GM19438 (cell line): ENCODE results near the gene ALK.

Source experiments
- ATAC-seq: cut with Tn5 transposase; IDR thresholded peaks from one replicate; pipeline ENCODE4 v1.9.1; 2021; ENCODE audit warnings: low read depth; ENCODE audit not compliant: unreplicated experiment

The ALK gene

DNA sequence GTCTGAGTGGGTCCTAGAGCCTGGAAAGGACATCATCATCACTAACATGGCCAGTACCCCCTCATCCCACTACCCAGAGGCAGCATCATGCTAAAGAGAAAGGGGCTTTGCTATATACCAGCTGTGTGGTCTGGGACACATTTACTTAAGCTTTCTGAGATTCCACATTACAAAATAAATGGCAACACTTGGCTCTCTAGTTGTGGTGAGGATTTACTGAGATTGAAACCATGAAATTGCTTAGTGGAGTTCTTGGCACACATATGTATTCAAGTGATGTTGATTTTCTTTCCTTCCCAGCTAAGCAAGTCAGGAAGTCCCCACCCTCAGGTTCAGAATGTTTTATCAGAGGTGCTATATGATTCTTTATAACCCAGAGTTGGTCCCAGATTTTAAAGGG, 444.2 kb downstream of the ALK start:
- no peak for ATAC-seq

DNA sequence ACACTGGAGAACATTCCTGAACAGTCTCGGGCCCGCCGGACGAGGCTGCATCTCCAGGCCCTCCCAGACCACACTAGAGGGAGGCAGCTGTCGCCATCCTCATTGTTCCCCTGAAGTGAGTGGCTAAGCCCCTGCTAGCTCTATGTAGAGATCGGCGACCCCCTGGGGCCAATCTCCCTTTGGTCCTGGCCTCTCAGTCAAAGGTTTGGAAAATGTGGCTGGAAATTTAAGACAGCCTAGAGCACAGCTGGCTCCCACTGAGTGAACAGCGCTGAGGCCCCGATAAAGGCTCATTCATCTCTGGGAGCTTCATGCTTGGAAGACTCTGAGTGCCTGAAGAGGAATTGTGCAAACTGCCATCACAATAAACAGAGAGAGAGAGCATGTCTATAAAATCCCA, 445.9 kb downstream of the ALK start:
- ATAC-seq: no peak

DNA sequence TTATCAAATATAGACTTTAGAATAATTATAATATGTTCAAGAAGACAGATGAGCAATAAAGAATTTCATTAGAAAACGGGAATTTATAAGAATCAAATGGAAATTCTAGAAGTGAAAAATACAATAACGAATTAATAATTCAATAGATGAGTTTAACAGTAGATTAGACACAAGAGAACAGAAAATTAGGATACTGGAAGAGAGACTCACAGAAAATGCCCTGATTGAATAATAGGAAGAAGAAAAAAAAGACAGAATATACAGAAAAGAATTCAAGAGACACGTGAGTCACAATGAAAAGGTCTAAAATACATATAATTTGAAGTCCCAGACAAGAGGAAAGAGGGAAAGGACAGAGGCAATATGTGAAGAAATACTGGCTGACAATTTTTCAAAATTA, 451.4 kb downstream of the ALK start:
- ATAC-seq: no peak

DNA sequence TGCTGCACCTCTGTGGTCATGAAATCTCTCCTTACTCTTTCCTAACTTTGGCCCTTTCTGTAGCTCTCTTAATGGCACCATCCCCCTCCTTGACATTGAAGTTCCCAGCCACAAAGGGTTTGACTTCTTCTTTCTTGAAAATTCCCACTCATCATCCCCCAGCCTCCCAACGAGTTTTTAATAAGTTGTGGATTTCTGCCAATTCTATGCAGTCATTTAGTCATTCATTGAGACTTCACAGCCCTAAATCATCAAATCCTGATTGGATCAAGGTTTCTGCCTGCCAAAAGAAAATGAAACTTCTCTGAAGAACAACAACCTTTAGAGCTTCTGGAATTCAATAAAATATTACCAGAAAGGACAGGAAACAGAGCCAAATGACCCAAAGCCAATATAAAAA, 451.9 kb downstream of the ALK start:
- no peak for ATAC-seq

DNA sequence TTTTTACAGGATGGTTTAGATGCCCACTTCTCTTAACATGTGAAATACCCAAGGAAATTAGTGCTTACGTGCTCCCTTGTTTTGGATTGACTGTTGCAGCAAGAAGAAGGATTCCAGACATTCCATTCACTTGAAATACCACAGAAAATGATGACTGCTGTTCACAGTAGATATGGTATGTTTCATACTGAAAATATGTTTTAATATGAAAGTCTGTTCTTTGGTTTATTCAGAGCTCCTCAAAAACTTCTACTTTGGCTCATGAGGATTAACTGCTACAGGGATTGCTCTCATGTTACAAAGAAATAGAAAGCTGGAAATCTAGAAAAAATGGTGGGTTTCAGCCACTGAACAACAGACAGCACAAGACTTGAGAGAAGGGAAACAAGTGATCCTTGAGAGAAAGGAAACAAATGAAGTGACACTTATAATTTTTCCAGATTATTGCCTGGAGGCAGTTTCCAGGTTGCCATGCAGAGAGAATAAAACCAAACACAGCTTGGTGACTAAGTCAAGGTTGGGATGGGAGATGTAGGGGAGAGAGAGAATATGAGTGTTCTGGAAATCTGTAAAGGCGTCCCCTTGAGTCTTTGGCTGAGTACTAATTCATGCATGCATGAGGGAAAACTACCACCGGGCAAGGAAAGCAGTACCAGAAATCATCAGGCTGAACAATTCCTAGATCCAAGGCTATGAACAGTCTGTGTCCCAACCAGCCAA, 458.0 kb downstream of the ALK start:
- ATAC-seq: no peak

DNA sequence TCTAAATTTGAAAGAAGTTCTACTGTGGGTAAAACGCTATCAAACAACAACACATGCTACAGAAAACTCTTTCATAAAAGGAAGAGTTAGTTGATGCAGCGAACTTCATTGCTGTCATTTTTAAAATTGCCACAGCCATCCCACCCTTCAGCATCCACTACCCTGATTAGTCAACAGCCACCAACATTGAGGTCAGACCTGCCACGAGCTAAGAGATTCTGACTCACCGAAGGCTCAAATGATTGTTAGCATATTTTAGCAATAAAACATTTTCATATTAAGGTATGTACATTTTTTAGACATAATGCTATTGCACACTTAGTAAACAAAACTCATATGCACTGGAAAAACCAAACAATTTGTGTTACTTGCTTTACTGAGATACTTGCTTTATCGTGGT, 459.1 kb downstream of the ALK start:
- no peak for ATAC-seq

DNA sequence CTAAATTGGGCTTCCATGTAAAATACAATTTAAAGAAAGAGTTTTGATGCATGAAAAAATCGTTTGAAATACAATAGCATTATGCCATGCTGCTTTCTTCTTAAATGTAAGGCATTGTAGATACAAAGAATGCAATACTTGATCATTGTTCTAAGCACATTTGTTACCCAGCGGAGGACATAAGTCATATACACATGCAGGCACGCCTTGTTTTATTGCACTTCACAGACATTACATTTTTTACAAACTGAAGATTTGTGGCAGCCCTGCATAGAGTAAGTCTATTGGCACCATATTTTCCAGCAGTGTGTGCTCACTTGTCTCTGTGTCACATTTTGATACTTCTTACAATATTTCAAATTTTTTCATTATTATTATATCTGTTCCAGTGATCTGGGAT, 461.2 kb downstream of the ALK start:
- ATAC-seq: no peak

DNA sequence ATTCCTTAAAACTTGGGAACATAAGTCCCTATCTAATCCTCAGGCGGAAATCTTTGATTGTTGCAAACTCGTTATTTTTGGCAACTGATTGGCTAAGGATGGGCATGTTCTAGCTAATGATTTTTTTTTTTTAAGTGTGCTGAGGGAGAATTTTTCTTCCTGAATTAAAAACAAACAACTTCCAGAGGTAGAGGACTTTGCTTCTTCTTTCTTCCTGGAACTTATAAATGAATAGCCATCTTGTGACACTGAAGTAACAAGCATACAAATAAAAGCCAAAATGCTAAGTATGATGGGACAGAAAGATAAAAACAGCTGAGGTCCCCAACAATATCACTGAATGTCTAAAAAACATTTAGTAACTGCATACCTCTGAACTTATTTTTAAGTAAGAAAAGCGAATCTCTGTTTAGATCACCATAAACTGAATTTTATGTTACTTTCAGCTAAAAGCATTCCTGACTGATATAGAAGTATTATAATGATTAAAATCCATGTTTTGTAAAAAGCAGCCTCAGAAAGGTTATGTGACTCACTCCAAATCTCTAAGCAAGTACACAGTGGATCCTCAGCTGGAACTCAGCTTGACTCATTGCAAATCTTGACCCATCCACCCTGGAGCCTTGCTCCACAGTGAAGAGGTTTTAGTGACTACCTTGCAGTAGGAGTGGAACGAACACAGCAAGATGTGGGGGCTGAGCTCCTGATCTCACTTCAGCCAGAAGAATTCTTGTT, 461.8 kb downstream of the ALK start:
- no peak for ATAC-seq

DNA sequence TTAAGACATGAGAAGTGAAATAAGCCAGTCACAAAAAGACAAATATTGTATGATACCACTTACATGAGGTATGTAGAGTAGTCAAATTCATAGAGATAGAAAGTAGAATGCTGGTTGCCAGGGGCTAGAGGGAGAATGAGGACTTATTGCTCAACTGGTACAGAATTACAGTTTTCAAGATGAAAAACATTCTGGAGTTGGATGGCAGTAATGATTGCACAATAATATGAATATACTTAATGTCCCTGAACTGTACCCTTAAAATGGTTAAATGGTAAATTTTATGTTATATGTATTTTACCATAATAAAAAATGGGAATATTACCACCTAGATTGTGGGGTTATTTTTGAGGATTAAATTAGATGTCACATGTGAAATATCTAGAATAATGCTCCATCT, 465.0 kb downstream of the ALK start:
- no peak for ATAC-seq

DNA sequence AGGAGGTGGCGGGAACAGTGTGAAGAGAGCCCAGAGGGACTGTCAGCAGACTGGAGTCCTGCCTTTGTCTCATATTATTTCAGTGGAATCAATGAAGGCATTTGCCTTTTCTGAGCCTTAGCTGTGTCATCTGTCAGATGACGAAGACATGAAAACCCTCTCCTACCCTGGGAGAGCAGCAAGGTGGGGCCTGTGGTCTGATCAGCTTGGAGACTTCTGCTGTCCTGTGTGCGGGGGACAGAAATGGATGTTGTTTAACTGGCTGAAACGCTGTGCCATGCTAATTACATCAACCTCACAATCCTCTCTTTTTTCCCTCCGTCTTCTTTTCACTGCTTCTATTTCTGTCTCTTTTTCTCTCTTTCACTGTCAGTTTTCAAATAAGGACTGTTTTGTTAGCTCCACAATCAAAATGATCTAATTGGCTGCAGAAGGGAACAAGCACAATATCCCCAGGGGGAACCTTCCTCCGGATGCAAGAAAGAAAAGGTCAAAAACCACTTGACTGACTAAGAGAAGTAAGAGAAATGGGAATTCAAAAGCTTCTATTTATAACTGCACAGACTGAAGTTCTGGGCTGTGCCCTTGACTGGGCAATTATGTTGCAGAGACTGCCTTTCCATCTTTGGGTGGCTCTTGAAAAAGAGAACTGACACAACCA, 466.1 kb downstream of the ALK start:
- ATAC-seq: no peak

DNA sequence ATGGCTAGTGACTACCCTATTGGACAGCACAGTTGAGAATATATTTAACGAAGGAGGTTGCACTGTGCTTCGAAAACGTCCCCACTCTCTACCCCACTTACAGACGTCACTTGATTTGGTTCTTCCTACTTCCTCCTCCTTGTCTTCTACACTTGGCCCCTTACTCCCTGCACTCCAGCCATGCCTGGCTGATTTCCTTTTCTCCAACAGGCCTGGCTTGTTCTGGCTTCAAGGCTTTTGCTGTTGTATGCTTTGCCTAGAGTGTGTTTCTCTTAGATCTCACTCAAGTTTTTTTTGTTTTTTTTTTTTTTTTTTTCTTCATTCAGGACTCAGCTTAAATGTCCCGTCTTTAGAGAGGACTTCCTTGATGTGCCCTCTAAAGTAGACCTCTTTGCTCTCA, 469.4 kb downstream of the ALK start:
- no peak for ATAC-seq

DNA sequence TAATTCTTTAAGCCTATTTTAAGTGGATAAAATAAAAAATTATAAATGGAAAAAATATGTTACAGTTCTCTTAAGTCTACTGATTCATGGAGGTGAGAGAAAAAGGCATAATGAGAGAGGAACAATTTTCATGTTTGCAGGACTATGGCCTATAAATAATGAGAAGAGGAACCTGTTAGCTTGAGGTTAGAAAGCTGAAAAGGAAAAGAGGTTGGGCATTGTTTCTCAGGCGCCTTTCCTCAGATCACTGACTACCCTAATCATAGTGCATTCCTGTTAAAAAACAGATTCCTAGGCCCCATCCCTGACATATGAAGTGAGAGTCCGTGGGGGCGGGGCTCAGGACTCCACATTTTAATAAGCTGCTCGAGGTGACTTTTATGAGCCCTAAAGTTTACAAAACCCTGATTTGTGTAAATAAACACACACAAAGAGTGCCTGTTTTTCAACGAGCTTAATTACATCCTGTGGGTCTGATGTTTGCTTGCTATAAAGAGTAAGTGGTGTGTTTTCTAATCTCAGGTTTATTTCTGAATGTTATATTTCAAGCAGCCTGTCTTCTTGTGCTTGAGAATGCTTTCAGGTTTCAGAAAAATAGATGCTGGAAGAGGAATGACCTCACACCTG, 470.7 kb downstream of the ALK start:
- ATAC-seq: no peak

DNA sequence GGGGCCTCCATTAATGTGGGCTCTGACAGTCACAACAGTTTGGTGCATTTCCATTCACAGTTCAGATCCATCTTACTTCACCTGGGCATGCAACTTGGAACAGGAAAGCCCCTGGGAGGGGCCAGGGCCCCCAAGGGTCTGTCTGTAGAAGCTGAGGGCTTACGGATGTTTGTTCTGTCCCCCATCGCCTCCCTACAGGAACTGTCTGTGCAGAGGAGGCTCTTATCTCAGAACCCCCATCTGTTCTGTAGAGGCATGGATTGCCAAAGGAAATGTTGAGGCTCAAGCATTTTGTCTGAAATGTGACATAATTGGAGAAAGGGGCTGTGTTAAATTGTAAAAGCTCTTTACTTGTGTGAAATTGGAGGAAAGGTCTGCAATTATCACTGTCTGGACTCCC, 471.9 kb downstream of the ALK start:
- ATAC-seq: no peak

DNA sequence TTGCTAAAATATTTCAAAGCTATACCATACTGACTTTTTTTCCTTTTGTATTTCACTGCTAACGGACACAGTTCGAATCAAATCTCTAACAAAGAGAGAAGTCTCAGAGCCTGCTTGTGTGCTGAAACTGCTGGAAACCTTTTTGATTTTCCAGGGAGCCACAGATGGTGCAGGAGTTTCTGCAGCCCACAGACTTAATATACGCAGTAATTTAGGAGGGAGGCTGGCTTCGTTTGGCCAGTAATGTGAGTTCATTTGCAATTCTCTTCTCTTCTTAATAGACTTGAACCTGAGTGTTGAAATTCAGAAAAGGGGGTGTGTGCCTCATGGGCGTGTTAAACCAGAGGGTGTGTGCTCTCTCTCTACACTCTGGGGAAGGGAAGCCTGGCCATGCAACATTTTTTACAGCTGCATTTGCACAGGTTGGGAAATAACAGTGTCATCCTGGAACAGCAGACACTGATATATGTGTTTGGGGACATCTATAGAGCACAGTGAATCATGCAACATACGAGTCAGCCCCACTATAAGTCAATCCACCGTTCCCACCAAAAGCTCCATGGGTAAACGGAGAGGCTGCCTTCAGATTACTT, 473.2 kb downstream of the ALK start:
- no peak for ATAC-seq

DNA sequence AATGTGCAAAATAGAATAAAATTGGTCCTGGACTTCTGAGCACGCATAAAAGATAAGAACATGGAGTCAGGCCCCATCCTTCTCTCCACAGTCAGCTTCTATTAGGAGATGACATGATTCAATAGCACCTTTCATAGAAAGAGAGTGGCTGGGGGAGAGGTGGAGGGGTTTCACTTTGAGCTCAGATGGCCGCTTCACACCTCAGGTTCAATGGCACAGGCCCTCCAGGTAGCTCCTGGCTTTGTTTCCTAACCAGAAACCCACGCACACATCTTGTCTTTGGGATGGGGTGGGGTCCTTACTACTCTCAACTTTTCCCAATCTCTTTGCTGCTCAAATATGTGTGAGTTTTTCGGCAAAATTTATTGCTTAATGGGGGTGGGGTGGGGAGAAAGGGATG, 473.9 kb downstream of the ALK start:
- ATAC-seq: no peak

DNA sequence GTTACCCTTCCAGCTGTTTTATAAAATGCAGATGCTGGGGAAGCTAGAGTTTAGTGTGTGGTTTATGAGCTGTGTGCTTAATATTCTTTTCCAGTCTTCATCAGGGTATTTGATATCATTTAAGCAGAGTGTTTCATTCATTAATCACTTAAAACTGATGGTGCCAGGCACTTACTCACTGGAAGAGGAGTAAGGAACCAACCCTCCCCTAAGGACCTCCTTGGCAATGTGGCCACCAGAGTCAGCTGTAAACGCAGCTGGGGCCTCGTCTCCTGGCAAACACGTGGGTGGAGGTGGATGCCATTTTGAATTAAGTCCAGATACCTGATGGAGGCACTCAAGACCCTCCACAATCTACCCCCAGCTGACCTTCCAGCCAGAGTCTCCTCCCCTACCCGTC, 474.5 kb downstream of the ALK start:
- no peak for ATAC-seq

DNA sequence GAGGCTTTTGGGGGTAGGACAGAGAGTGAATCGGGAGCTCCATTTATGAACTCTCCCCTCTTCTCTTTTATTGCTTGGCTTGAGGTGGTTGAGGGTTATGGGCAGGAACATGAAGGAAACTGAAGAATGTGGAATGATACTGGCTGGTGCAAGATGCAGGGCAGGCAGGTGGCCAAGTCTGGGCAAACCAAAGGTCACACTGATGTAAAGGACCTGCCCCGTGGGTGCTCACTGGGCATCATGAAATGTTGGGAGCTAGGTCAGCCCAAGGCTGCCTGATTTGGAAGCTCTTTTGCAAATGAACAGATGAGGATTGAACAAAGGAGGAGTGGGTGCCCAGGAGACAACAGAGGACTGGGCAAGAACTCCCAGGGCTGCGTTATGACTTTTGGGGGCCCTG, 477.2 kb downstream of the ALK start:
- no peak for ATAC-seq

DNA sequence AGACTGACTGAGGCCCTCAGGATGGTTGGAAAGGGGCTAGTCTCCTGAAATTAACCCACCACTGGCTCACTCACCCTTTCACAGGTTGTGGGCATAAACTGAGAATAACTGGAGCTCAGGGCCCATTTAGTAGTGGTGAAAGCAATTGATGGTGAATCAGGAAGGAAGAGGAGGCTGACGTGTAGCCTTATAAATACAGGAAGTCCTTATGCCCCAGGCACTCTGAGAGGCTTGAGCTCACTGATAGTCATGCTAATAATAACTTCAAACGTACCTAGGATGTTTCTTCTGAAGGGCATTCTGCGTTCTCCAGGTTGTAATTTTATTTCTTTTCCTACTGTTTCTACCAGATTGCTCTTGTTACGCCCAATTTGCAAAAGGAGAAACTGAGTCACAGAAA, 477.8 kb downstream of the ALK start:
- no peak for ATAC-seq

DNA sequence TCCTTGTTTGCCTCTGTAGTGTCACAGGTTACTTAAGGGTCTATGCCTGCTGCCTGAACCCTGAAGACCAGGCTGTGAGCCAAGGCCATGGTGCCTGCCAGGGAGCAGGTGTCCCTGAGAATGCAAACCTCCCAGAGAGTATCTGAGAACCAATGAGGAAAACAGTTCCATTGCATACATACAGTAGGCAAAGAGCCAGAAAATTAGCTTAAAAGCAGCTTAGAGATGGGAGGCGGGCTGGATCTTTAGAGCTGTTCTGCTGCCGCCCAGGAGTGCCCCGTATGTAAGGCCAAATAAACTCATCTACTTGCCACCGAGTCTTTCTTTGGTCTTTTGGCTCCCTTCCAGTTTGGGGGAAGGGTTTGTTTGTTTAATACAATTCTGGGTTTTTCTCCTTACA, 478.2 kb downstream of the ALK start:
- no peak for ATAC-seq

DNA sequence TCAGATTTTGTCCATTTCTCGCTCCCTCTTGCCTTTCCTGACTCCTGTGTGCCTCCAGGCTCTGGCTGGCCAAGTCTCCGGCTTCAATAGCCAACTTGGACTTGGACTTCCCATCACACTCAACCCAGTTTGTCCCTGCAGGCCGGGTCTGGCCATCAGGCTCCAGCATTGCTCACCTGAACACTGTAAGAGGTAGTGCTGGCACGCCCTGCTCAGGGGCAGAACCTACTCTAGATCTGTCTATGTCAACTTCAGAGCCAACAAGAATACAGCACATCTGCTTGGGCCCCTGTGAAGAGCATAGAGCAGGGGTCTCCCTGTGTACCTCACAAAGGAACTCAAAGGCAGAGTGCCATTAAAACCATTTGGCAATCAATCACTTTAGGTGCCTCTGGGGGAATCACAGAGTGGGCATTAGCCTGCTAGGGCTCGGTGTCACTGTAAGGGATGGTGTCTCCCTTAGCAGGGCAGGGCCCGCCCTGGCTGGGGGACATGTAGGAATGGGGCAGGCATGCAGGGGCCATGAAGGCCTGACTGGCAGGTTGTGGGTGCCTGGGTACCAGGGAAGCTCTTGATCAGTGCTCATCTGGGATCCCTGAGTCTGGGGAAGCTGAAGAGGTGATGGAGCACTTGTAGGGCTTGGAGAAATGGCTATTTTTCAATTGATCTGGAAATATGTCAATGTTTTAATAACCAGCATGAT, 480.3 kb downstream of the ALK start:
- no peak for ATAC-seq

DNA sequence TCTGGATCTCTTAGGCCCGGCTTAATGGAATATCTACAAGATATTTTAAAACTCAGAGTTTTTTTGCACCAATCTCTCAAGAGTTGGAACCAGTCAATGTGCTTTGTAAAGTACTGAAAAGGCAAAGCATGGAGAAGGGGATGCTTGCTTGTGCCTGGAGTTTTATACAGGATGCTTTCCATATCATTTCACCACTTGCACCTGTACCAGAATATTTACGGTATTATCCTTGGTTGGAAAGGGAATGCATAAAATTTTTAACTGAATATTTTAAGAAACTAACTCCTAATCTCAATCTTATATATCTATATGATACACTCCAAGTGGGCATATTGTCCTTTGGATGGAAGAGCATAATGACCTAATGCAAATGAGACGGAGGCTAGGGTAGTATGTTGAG, 487.5 kb downstream of the ALK start:
- ATAC-seq: no peak
